HEK293 (cell line): ENCODE data around the gene UBXN10.

ENCODE experiments used
- CTCF ChIP-seq: fragments of 450-650 bp; formaldehyde crosslinking; IDR thresholded peaks from 2 replicates; pipeline ENCODE4 v1.5.1; 2016; ENCODE audit warnings: missing biosample characterization, missing genetic modification characterization
- ZBTB17 ChIP-seq: fragments of 450-650 bp; formaldehyde crosslinking; IDR thresholded peaks from 2 replicates; pipeline ENCODE4 v1.5.1; 2016; ENCODE audit warnings: missing biosample characterization, missing genetic modification characterization
- ZBTB21 ChIP-seq: fragments of 450-650 bp; formaldehyde crosslinking; IDR thresholded peaks from 2 replicates; pipeline ENCODE4 v1.5.1; 2017; ENCODE audit warnings: missing biosample characterization, missing genetic modification characterization
- ZEB2 ChIP-seq: fragments of 450-650 bp; formaldehyde crosslinking; IDR thresholded peaks from 2 replicates; pipeline ENCODE4 v1.5.1; 2016; ENCODE audit warnings: missing biosample characterization, missing genetic modification characterization
- ZNF274 ChIP-seq, 2 experiments: fragments of 200-500 bp in 1 of 2; fragments of 450-650 bp in 1 of 2; sonication (Bioruptor generic) in 1 of 2; formaldehyde crosslinking in 1 of 2; IDR thresholded peaks; 2 replicates each; pipeline versions ENCODE4 v1.5.1 to v1.6.1; 2014 to 2016; ENCODE audit warnings: borderline replicate concordance in 1 of 2, inconsistent platforms in 1 of 2, low read length in 1 of 2, missing biosample characterization in 1 of 2, missing genetic modification characterization in 1 of 2
- ZNF571 ChIP-seq: fragments of 450-650 bp; formaldehyde crosslinking; IDR thresholded peaks from 2 replicates; pipeline ENCODE4 v1.5.0; 2017; ENCODE audit warnings: missing biosample characterization, missing genetic modification characterization

DNA sequence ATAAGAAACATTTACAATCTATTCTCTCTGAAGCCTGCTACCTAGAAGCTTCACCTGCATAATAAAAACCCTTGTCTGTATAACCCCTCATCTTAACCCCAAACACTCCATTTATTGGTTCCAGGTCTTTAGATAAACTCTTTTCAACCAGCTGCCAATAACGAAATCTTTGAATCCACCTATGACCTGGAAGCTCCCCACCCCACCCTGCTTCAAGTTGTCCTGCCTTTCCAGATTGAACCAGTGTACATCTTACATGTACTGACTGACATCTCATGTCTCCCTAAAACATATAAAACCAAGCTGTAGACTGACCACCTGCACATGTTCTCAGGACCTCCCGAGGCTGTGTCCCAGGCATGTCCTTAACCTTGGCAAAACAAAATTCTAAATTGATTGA lies 54.1 kb downstream of the UBXN10 start:
- no peak for TF ChIP-seq ZBTB17 (tag by site-specific recombination)
- TF ChIP-seq CTCF (tag by site-specific recombination) = no peak
- no peak for TF ChIP-seq ZNF274 (IDR thresholded peaks at IDR 0.05; ENCODE audit: low read length)
- TF ChIP-seq ZNF274 (tag by site-specific recombination; IDR thresholded peaks at IDR 0.05; ENCODE audit: borderline replicate concordance) = no peak
- no peak for TF ChIP-seq ZNF571 (tag by site-specific recombination)
- no peak for TF ChIP-seq ZEB2
- TF ChIP-seq ZBTB21 (tag by site-specific recombination) = no peak
